Activated CD8-positive, alpha-beta T cell treated with anti-CD3 and anti-CD28 coated beads, Interleukin-2, amount 10 ng/mL, durations not matched to agents 7 days and 5 days (primary cell): Measurements from ENCODE around the gene AGTRAP. TPM values are rescaled to one million over a fixed set of nuclear protein-coding genes. Genes with fewer than 3 reads are reported as not detected.

ENCODE experiments used
- ATAC-seq: fragments of 150-1000 bp; cut with Tn5 transposase; one replicate; pipeline ENCODE4 v1.10.0; 2021; ENCODE audit warnings: moderate library complexity
- CTCF ChIA-PET: fragments of 350-600 bp; sonication (Branson Sonifier 250); formaldehyde crosslinking; loops from one replicate; lab custom pipeline; 2021; ENCODE audit warnings: antibody characterized with exemption; lab: Charles Lee
- POLR2A ChIA-PET: fragments of 350-600 bp; sonication (Branson Sonifier 250); formaldehyde crosslinking; loops from one replicate; lab custom pipeline; 2021; ENCODE audit warnings: antibody characterized with exemption; lab: Charles Lee
- DNase-seq: peaks from one replicate; pipeline ENCODE4 v3.0.0-alpha.2; 2020
- H3K27ac Mint-ChIP-seq: one replicate; pipeline ENCODE4 v1.8.0; 2021; ENCODE audit warnings: mild to moderate bottlenecking, mixed read lengths
- H3K27me3 Mint-ChIP-seq: one replicate; pipeline ENCODE4 v1.8.0; 2021; ENCODE audit warnings: low read depth, mixed read lengths
- H3K36me3 Mint-ChIP-seq: one replicate; pipeline ENCODE4 v1.8.0; 2021; ENCODE audit warnings: low read depth, mixed read lengths
- H3K4me1 Mint-ChIP-seq: one replicate; pipeline ENCODE4 v1.8.0; 2021; ENCODE audit warnings: low read depth, mixed read lengths
- H3K4me3 Mint-ChIP-seq: one replicate; pipeline ENCODE4 v1.8.0; 2021; ENCODE audit warnings: mild to moderate bottlenecking, mixed read lengths
- H3K9me3 Mint-ChIP-seq: one replicate; pipeline ENCODE4 v1.8.0; 2022; ENCODE audit warnings: mixed read lengths; ENCODE audit not compliant: insufficient read depth
- total RNA-seq, 2 experiments: library from RNA; stranded (reverse); gene quantifications; one replicate each; pipeline ENCODE4 v1.2.3, GENCODE V29; 2021

Gene AGTRAP
- total RNA-seq, 2 experiments from 2014 or later: 82.5 to 84.2 TPM

DNA sequence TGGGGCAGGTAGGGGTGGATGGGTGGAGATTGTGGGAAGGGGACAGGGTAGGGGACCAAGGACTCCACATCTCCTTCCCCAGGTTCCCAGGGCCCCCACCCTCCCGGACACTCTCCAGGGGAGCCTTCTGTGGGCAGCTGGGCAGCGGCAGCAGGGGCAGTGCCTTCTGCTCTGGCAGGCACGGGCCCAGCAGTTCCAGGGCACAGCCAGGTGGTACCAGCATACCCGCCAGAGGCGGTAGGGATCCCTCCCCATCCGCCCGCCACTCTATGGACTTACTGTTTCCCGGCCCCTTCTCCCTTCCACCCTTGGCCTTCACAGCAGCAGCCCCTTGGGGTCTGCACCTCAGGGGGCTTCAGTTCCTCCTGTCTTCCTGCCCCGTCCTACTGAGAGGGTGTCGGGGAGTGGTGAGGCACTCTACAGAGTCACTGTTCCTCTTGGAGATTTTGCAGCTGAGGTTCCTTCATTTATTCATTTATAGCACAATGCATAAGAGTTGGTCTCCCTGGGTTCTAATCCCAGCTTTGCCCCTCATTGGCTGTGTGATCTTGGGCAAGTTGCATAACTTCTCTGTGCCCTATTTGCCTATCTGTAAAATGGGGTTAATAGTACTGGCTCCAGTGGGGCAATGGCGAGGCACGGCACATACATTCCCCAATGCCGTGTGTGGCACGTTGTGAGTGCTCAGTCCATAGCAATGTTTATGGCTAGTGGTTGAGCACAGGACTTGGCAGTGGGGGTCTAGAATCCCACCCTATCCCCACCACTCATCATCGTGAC lies 43.1 kb downstream of the AGTRAP start:
- DNase-seq (no peak), ATAC-seq (no peak)
- H3K27ac Mint-ChIP-seq: no peak overlapping the region
- ChIA-PET CTCF (no interaction called here), POLR2A (no interaction called here)
- no peaks in the 10 kb centered on the region for H3K36me3 Mint-ChIP-seq
- no peaks in the 10 kb centered on the region for H3K9me3 Mint-ChIP-seq
- no peak overlapping the region for H3K4me3 Mint-ChIP-seq
- H3K4me1 Mint-ChIP-seq: no peaks in the 10 kb centered on the region
- H3K27me3 Mint-ChIP-seq: no peaks in the 10 kb centered on the region

DNA sequence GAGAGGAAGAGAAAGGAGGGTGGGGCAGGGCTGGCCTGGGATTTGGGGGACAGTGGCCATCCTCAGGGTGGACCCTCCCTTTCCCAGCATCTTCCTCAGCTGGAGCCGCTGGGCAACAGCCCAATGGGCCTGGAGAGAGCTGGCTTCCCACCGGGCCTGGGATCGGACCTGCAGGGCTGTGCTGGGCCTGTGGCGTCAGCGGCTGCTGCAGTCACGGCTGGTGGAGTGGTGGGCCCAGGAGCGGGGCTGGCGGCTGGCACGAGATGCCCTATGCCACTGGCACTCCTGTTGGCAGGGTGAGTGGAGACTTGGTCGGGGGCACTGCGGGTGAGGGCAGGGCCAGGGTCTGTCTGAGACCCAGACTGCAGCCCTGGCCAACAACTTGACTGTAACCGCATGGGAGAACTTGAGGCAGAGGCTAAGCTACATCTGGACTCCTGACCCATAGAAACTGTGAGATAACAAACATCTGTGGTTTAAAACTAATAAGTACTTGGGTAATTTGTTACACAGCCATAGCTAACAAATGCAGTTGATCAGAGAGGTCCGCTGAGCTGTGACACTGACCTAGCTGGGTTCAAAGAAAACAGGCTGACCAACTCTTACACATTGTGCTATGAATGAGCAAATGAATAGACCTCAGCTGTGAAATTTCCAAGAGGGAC lies 43.9 kb downstream of the AGTRAP start:
- no peak overlapping the region for H3K4me3 Mint-ChIP-seq
- DNase-seq: no peak
- no peaks in the 10 kb centered on the region for H3K36me3 Mint-ChIP-seq
- ChIA-PET POLR2A (interaction anchor here (1.0 kb wide), 1 partner anchor 128 kb away, joined by 6 read pairs; no protein-coding TSS in a partner anchor), CTCF (no interaction called here)
- no peak overlapping the region for H3K27ac Mint-ChIP-seq
- peaks cover 2% of the 10 kb centered on the region for H3K4me1 Mint-ChIP-seq
- H3K9me3 Mint-ChIP-seq: no peaks in the 10 kb centered on the region
- H3K27me3 Mint-ChIP-seq: no peaks in the 10 kb centered on the region
- ATAC-seq: no peak

DNA sequence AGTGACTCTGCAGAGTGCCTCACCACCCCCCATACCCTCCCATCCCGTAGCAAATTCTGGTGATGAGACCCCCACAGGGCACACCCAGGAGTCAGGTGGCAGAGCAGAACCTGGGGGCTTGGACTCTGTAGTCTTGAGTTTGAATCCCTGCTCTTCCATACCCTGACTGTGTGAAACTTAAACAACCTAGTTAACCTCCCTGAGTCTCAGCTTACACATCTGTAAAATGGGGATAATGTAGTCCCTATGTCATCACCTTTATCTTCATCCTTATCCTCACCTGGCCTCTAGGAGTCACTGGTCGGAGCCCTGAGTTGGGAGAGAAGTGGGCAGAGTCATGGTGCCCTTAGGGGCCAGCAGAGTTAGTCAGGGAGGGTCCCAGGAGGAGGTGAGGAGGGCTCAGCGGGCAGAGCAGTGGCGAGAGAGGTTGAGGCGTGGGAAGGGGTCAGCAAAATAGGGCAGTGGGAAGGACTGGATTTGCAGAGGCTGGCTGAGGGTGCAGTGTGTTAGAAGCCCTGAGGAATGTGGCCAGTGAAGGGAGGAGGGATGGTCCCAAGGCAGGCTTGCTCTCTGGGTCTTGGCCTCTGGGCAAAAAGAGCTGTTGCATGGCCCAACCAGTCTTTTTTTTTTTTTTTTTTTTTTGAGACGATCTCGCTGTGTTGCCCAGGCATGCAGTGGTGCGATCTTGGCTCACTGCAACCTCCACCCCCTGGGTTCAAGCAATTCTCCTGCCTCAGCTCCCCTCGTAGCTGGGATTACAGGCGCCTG lies 44.6 kb downstream of the AGTRAP start:
- no peak overlapping the region for H3K27ac Mint-ChIP-seq
- peaks cover 8% of the 10 kb centered on the region for H3K4me1 Mint-ChIP-seq
- POLR2A ChIA-PET: interaction anchor here (1.0 kb wide), 1 partner anchor 128 kb away, joined by 6 read pairs; no protein-coding TSS in a partner anchor
- H3K36me3 Mint-ChIP-seq: no peaks in the 10 kb centered on the region
- ATAC-seq (no peak), DNase-seq (no peak)
- CTCF ChIA-PET: no interaction called here
- H3K27me3 Mint-ChIP-seq: no peaks in the 10 kb centered on the region
- H3K9me3 Mint-ChIP-seq: no peaks in the 10 kb centered on the region
- H3K4me3 Mint-ChIP-seq: no peak overlapping the region

DNA sequence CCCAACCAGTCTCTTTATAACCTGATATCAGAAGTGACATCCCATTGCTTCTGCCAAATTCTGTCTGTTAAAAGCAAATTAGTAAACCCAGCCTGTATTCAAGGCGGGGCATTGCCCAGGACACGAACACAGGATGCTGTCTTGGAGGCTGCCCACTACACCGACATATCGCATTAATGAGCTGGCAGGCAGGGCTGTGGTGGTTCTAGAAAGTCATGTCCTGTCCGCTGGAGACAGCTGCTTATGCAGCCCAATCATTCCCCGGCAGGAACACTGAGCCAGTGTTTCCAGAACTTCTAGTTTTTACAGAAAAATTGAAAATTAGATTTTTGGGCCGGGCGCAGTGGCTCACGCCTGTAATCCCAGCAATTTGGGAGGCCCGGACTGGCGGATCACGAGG lies 45.4 kb downstream of the AGTRAP start:
- ATAC-seq: no peak
- H3K27me3 Mint-ChIP-seq: no peaks in the 10 kb centered on the region
- no peak overlapping the region for H3K27ac Mint-ChIP-seq
- no peak overlapping the region for H3K4me3 Mint-ChIP-seq
- DNase-seq: no peak
- ChIA-PET POLR2A (no interaction called here), CTCF (no interaction called here)
- H3K9me3 Mint-ChIP-seq: no peaks in the 10 kb centered on the region
- no peaks in the 10 kb centered on the region for H3K36me3 Mint-ChIP-seq
- H3K4me1 Mint-ChIP-seq: peaks cover 8% of the 10 kb centered on the region

DNA sequence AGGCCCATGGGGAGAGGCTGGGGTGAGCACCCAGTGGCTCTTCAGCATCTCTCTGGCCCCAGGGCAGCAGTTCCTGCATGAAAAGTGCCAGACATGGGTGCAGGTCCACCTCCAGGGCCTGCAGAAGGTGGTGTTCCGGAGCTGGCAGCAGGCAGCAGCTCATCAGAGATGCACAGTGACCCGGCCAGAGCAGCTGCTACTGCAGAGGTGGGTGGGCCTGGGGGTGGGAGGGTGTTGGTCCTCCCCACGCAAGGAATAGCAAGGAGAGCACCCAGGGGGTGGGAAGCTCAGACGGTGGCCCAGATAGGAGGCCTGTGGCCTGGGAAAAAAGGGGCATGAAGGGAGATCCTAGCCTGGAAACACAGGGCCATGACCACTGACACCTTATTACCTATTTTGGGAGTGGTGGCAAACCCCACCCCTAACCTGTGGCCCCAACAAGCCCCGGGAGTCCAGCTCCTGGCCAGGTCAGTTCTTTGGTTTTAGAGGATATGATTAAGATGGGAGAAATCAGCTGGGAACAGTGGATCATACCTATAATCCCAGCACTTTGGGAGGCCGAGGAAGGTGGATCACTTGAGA lies 46.3 kb downstream of the AGTRAP start:
- H3K27me3 Mint-ChIP-seq: no peaks in the 10 kb centered on the region

DNA sequence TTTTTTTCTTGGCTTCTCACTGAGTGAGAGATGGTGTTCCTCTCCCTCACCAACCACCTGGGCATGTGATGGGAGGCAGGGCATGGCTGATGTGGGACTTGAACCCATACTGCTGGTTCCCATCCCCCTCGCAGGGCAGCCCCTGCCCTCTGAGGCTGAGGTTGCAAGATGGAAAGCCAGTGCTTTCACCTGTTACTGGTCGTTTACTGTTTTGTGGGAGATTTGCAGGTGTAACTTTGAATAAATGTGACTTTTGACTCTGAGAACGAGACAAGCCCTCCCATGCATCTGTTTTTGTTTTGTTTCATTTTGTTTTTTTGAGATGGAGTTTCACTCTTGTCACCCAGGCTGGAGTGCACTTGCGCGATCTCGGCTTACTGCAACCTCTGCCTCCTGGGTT lies 47.6 kb downstream of the AGTRAP start:
- Mint-ChIP-seq H3K27me3 (no peaks in the 10 kb centered on the region), H3K27ac (no peak overlapping the region), H3K9me3 (no peaks in the 10 kb centered on the region), H3K36me3 (no peaks in the 10 kb centered on the region), H3K4me3 (no peak overlapping the region), H3K4me1 (peaks cover 8% of the 10 kb centered on the region)
- no peak for ATAC-seq
- POLR2A ChIA-PET: interaction anchor here (1.6 kb wide), 1 partner anchor 125 kb away, joined by 8 read pairs; no protein-coding TSS in a partner anchor
- CTCF ChIA-PET: no interaction called here
- DNase-seq: no peak

More for the DNA sequence above, 46.3 kb downstream of the AGTRAP start:
- H3K27ac Mint-ChIP-seq: no peak overlapping the region
- ATAC-seq: no peak
- POLR2A ChIA-PET: interaction anchor here (0.6 to 1.0 kb wide), 2 partner anchors 13 to 126 kb away, joined by 3 to 4 read pairs; no protein-coding TSS in a partner anchor
- H3K4me3 Mint-ChIP-seq: no peak overlapping the region
- CTCF ChIA-PET: interaction anchor here (0.6 kb wide), 1 partner anchor 191 kb away, joined by 4 read pairs; no protein-coding TSS in a partner anchor
- H3K9me3 Mint-ChIP-seq: no peaks in the 10 kb centered on the region
- no peaks in the 10 kb centered on the region for H3K36me3 Mint-ChIP-seq
- DNase-seq: no peak
- peaks cover 8% of the 10 kb centered on the region for H3K4me1 Mint-ChIP-seq

DNA sequence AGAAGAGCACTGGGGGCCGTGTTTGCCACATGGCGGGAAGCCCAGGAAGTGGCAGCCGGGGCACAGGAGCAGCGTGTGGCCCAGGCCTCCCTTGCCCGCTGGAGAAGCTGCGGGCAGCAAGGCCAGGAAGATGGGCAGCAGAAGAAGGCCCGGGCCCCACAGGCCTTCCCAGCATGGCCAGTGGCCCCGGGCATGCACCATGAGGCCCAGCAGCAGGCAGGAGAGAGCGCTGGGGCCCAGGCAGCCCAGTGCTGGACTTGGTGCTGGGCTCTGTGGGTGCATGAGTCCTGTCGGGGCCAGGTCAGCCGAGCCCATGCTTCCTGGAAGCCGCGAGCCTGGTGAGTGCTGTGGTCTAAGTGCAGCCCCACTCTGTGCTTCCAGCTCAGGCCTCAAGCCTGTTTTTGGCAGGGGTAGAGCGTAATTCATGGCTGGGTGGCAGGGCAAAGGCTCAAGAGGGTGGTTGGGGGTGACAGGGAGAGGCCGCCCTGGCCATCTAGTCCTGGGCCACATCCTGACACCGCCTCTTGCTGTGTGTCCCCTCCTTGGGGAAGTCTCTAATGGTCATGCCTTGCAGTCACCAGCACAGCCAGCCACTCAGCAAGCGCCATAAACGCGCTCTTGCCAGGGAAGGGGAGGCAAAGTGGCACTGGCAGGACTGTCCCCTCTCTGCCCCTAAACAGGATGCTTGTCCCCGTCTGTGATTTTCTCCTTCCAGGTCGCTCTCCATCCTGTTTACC lies 48.5 kb downstream of the AGTRAP start:
- Mint-ChIP-seq H3K9me3 (no peaks in the 10 kb centered on the region), H3K4me3 (no peak overlapping the region), H3K4me1 (peaks cover 8% of the 10 kb centered on the region), H3K36me3 (peaks cover under 1% of the 10 kb centered on the region), H3K27ac (no peak overlapping the region), H3K27me3 (no peaks in the 10 kb centered on the region)
- ChIA-PET CTCF (interaction anchor here (1.4 to 1.8 kb wide), 2 partner anchors 8 to 19 kb away, joined by 4 to 10 read pairs; no protein-coding TSS in a partner anchor), POLR2A (interaction anchor here (0.9 to 1.6 kb wide), 2 partner anchors 19 to 124 kb away, joined by 3 to 8 read pairs; no protein-coding TSS in a partner anchor)
- no peak for ATAC-seq
- DNase-seq: no peak

DNA sequence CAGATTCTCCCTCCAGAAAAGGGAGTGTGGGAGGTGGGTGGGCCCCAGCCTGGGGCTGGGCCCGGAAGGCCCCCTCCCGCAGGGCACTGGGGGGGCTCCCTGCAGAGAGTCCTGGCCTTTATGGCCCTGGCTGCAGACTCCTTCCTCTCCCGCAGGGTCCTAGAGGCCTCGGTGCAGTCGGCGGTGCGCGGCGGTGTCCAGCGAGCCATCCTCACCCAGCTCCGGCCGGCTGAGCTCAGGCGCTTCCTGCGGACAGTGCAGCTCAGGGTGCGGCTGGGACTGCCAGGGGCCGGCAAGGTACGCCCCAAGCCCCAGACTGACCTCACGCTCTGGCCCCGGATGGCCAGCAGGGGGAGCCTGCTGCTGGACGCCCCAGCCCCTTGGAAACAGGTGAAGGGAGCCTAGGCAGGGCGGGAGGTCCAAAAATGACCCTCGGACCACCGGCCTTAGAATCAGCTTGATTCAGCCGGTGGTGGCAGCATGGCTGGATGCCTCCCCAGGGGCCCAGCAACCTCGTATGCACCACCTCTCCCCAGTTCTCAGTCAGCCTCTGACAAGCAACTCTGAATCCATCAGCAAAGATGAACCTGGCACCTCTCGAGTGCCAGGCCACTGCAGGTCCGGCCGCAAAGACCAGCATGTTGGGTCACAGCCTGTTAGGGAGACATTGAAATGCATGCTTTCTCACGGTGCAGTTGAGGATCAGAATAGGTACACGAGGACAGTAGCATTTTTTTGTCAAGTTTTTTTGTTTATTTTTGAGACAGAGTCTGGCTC lies 49.2 kb downstream of the AGTRAP start:
- no peaks in the 10 kb centered on the region for H3K27me3 Mint-ChIP-seq
- H3K4me3 Mint-ChIP-seq: no peak overlapping the region
- H3K9me3 Mint-ChIP-seq: no peaks in the 10 kb centered on the region
- peaks cover 2% of the 10 kb centered on the region for H3K36me3 Mint-ChIP-seq
- DNase-seq (peak; percentile 46), ATAC-seq (peak; percentile 83)
- H3K4me1 Mint-ChIP-seq: peaks cover 8% of the 10 kb centered on the region
- POLR2A ChIA-PET: interaction anchor here (0.9 to 1.6 kb wide), 2 partner anchors 19 to 123 kb away, joined by 3 to 8 read pairs; no protein-coding TSS in a partner anchor
- CTCF ChIA-PET: interaction anchor here (0.8 to 1.8 kb wide), 3 partner anchors 9 to 188 kb away, joined by 3 to 10 read pairs (median 4); no protein-coding TSS in a partner anchor
- no peak overlapping the region for H3K27ac Mint-ChIP-seq

DNA sequence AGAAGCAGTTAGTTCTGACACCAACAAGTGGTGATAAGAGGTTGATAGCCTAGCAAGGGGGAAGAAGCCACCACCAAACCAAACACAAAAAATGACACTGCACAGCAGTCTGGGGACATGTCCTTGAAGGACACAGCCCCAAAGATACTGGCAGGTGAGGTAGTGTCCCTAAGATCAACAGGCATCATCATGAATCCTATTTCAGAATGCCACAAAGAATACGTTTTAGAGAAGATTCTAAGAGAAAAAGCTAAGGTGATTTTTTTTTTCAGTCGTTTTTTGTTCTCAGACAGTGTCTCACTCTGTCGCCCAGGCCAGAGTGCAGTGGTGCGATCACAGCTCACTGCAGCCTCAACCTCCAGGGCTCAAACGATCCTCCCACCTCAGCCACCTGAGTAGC lies 50.2 kb downstream of the AGTRAP start:
- peaks cover 8% of the 10 kb centered on the region for H3K4me1 Mint-ChIP-seq
- POLR2A ChIA-PET: no interaction called here
- no peak overlapping the region for H3K4me3 Mint-ChIP-seq
- H3K36me3 Mint-ChIP-seq: peaks cover 2% of the 10 kb centered on the region
- ATAC-seq (no peak), DNase-seq (no peak)
- no peaks in the 10 kb centered on the region for H3K9me3 Mint-ChIP-seq
- no peak overlapping the region for H3K27ac Mint-ChIP-seq
- H3K27me3 Mint-ChIP-seq: no peaks in the 10 kb centered on the region
- CTCF ChIA-PET: interaction anchor here (1.4 to 1.8 kb wide), 2 partner anchors 10 to 17 kb away, joined by 4 to 10 read pairs; no protein-coding TSS in a partner anchor

DNA sequence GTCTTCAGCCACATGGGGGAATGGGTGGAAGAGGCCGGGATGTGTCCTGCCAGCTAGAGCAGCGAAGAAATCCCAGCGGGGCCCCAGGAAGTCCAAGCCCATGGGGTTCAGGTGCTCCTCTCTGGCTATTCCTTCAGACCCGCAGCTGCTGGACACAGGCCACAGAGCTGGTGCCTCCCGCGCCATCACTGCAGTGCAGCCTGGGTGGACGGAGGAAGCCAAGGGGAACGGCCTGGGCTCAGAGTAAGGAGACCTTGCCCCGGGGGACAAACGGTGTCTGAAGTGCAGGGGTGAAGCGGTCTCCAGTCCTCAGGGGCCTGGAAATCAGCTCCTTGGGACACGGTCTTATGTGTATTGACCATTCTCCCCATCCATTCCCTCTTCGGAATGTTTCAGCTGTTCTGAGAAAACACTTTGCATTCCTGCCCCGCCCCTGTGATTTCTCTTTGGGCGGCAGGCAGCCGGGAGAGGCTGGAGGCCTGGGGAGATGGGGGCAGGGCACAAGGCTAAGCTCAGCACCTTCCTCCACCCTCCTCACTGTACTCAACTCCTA lies 51.4 kb downstream of the AGTRAP start:
- H3K27me3 Mint-ChIP-seq: no peaks in the 10 kb centered on the region
- POLR2A ChIA-PET: interaction anchor here (1.0 kb wide), 1 partner anchor 17 kb away, joined by 3 read pairs; no protein-coding TSS in a partner anchor
- H3K4me1 Mint-ChIP-seq: peaks cover 8% of the 10 kb centered on the region
- ATAC-seq (no peak), DNase-seq (no peak)
- H3K9me3 Mint-ChIP-seq: no peaks in the 10 kb centered on the region
- H3K27ac Mint-ChIP-seq: no peak overlapping the region
- CTCF ChIA-PET: interaction anchor here (1.2 kb wide), 1 partner anchor 750 kb away, joined by 3 read pairs; no protein-coding TSS in a partner anchor
- peaks cover 11% of the 10 kb centered on the region for H3K36me3 Mint-ChIP-seq
- no peak overlapping the region for H3K4me3 Mint-ChIP-seq
